DND-41 (cell line): Measurements from ENCODE around the gene SLC24A4.

ENCODE experiments used
- ATAC-seq: fragments of 200-7000 bp; cut with Tn5 transposase; 3 replicates; pipeline ENCODE4 v1.9.1; 2021; ENCODE audit warnings: low read depth; ENCODE audit not compliant: insufficient read depth
- DNase-seq: peaks from one replicate; pipeline ENCODE4 v3.0.0-alpha.2; 2020
- H2AFZ ChIP-seq: 2 replicates; pipeline ENCODE4 v1.6.0; 2012; ENCODE audit warnings: low read depth, low read length
- H3K27ac ChIP-seq: 2 replicates; pipeline ENCODE4 v1.5.1; 2012; ENCODE audit warnings: low read length, inconsistent platforms
- H3K27me3 ChIP-seq: fragments of 200-600 bp; sonication (generic); 2 replicates; pipeline ENCODE4 v1.6.0; 2012; ENCODE audit warnings: low read length, mild to moderate bottlenecking, inconsistent platforms; ENCODE audit not compliant: insufficient read depth, poor library complexity
- H3K36me3 ChIP-seq: 2 replicates; pipeline ENCODE4 v1.5.1; 2012; ENCODE audit warnings: low read length, inconsistent platforms; ENCODE audit not compliant: insufficient read depth
- H3K4me1 ChIP-seq: 2 replicates; pipeline ENCODE4 v1.5.1; 2012; ENCODE audit warnings: mild to moderate bottlenecking, low read length; ENCODE audit not compliant: insufficient read depth
- H3K4me2 ChIP-seq: 2 replicates; pipeline ENCODE4 v1.6.0; 2012; ENCODE audit warnings: mild to moderate bottlenecking, moderate library complexity, low read length, inconsistent platforms; ENCODE audit not compliant: insufficient read depth
- H3K4me3 ChIP-seq, 2 experiments: fragments of 200-600 bp in 1 of 2; shearing (Covaris generic) in 1 of 2; 2 replicates each; pipeline ENCODE4 v1.5.1; 2012 to 2016; ENCODE audit warnings: inconsistent platforms in 2 of 2, low read length in 2 of 2, mild to moderate bottlenecking in 2 of 2, low read depth in 1 of 2, moderate library complexity in 1 of 2
- H3K79me2 ChIP-seq: 2 replicates; pipeline ENCODE4 v1.6.0; 2012; ENCODE audit warnings: low read length, inconsistent platforms; ENCODE audit not compliant: insufficient read depth
- H3K9ac ChIP-seq: 2 replicates; pipeline ENCODE4 v1.6.0; 2012; ENCODE audit warnings: low read depth, mild to moderate bottlenecking, inconsistent platforms, low read length, moderate library complexity
- H3K9me3 ChIP-seq: 2 replicates; pipeline ENCODE4 v1.5.1; 2012; ENCODE audit warnings: low read length, moderate library complexity, mild to moderate bottlenecking, inconsistent platforms; ENCODE audit not compliant: insufficient read depth, severe bottlenecking
- H4K20me1 ChIP-seq: 2 replicates; pipeline ENCODE4 v1.6.0; 2012; ENCODE audit warnings: low read length; ENCODE audit not compliant: insufficient read depth
- EZH2 ChIP-seq: IDR thresholded peaks from 3 replicates; pipeline ENCODE4 v1.6.1; 2012; ENCODE audit warnings: borderline replicate concordance, low read depth, mild to moderate bottlenecking, moderate library complexity, low read length, inconsistent platforms; ENCODE audit not compliant: severe bottlenecking
- TF ChIP-seq, protein P1 (sequence below): IDR thresholded peaks from 2 replicates; pipeline ENCODE4 v1.5.1; 2012; ENCODE audit warnings: borderline replicate concordance, low read length, moderate library complexity, mild to moderate bottlenecking; ENCODE audit not compliant: poor library complexity, severe bottlenecking; ENCODE audit errors: extremely low read depth

Gene SLC24A4

DNA sequence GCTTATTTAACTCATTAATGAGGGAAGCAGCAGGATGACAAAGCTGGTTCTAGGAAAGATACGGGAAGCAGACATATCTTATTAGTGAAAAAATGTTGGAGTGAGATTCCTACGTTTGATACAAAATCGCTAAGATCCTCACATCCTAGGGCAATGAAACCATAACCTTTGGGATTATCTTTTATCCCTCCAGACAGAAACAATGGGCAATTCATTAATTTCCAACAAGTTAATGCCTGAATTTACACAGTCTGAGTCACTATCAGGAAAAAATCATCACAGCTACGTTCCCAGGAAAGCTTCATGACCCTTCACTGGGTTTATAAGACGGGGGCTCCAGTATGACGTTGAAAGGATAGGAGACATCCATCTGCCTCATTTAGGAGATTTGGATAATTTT, 45.0 kb downstream of the SLC24A4 start:
- no peak overlapping the region for H3K27ac ChIP-seq
- no peaks in the 10 kb centered on the region for H3K36me3 ChIP-seq
- H3K79me2 ChIP-seq, result no peaks in the 10 kb centered on the region
- ATAC-seq (no peak), DNase-seq (no peak)
- no peak overlapping the region for H3K4me3 ChIP-seq
- H3K9ac ChIP-seq, result no peak overlapping the region
- no peaks in the 10 kb centered on the region for H3K9me3 ChIP-seq
- no peaks in the 10 kb centered on the region for H3K4me1 ChIP-seq
- H2AFZ ChIP-seq, result no peak overlapping the region
- TF ChIP-seq, protein P1, sequence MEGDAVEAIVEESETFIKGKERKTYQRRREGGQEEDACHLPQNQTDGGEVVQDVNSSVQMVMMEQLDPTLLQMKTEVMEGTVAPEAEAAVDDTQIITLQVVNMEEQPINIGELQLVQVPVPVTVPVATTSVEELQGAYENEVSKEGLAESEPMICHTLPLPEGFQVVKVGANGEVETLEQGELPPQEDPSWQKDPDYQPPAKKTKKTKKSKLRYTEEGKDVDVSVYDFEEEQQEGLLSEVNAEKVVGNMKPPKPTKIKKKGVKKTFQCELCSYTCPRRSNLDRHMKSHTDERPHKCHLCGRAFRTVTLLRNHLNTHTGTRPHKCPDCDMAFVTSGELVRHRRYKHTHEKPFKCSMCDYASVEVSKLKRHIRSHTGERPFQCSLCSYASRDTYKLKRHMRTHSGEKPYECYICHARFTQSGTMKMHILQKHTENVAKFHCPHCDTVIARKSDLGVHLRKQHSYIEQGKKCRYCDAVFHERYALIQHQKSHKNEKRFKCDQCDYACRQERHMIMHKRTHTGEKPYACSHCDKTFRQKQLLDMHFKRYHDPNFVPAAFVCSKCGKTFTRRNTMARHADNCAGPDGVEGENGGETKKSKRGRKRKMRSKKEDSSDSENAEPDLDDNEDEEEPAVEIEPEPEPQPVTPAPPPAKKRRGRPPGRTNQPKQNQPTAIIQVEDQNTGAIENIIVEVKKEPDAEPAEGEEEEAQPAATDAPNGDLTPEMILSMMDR, result no peak
- no peak for TF ChIP-seq EZH2
- no peaks in the 10 kb centered on the region for H3K27me3 ChIP-seq
- no peaks in the 10 kb centered on the region for H4K20me1 ChIP-seq
- H3K4me2 ChIP-seq, result no peak overlapping the region

DNA sequence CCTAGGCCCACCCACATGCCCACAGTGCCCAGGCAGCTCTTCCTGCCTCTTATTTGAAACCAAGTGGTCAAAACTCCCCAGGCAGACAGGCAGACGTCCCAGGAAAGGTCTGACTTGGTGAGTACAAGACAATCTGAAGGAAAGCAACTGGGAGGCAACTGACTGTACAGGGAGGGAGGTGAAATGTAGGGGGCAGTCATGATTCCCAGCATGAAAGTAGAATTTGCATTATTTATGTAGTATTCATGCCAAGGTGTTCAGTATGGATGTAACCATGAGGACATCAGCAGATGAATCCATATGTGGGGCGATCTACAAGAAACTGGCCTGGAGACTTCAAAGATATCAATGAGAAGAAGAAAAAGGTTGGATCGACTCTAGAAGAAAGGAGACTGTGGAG, 46.1 kb downstream of the SLC24A4 start:
- TF ChIP-seq, protein P1, result no peak
- no peak for TF ChIP-seq EZH2
- H3K27ac ChIP-seq, result no peak overlapping the region
- no peaks in the 10 kb centered on the region for H4K20me1 ChIP-seq
- no peak for ATAC-seq
- no peaks in the 10 kb centered on the region for H3K79me2 ChIP-seq
- H3K36me3 ChIP-seq, result no peaks in the 10 kb centered on the region
- H3K4me1 ChIP-seq, result no peaks in the 10 kb centered on the region
- no peak overlapping the region for H2AFZ ChIP-seq
- H3K4me3 ChIP-seq, result no peak overlapping the region
- no peak for DNase-seq
- H3K9ac ChIP-seq, result no peak overlapping the region
- no peaks in the 10 kb centered on the region for H3K27me3 ChIP-seq
- no peaks in the 10 kb centered on the region for H3K9me3 ChIP-seq
- H3K4me2 ChIP-seq, result no peak overlapping the region

DNA sequence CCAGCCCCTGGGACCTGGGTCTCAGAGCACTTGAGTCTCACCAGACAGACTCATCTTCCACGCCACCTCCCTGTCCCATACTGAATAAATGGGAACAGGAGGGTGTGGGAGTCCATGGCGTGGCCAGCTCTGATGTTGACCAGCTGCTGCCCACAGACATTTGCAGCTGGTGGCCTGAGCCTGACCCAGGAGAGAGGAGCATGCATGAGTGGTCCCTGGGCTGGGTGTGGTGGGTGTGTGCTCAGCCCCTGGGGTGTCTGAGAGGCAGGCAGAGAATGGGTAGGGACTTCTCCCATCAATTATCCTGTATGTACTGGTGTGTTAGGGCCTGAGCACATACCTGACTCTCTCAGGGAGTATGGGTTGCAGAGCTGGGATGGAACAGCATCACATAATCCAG, 49.3 kb downstream of the SLC24A4 start:
- no peak for ATAC-seq
- Histone ChIP-seq H3K27me3 (no peaks in the 10 kb centered on the region), H3K4me2 (no peak overlapping the region), H3K9me3 (no peaks in the 10 kb centered on the region), H3K4me1 (no peaks in the 10 kb centered on the region), H3K27ac (no peak overlapping the region), H4K20me1 (no peaks in the 10 kb centered on the region), H3K4me3 (no peak overlapping the region), H2AFZ (no peak overlapping the region), H3K79me2 (no peaks in the 10 kb centered on the region), H3K36me3 (no peaks in the 10 kb centered on the region), H3K9ac (no peak overlapping the region)
- no peak for DNase-seq
- TF ChIP-seq, protein P1, result no peak

- H3K27ac ChIP-seq, result no peak overlapping the region
- no peak overlapping the region for H3K4me3 ChIP-seq
- no peak overlapping the region for H3K9ac ChIP-seq
- DNase-seq (no peak), ATAC-seq (no peak)
- no peaks in the 10 kb centered on the region for H3K9me3 ChIP-seq
- no peaks in the 10 kb centered on the region for H3K36me3 ChIP-seq
- H4K20me1 ChIP-seq, result no peaks in the 10 kb centered on the region
- H3K27me3 ChIP-seq, result no peaks in the 10 kb centered on the region
- H3K79me2 ChIP-seq, result no peaks in the 10 kb centered on the region
- H3K4me1 ChIP-seq, result no peaks in the 10 kb centered on the region
- no peak for TF ChIP-seq EZH2
- TF ChIP-seq, protein P1, result no peak
- H3K4me2 ChIP-seq, result no peak overlapping the region
- no peak overlapping the region for H2AFZ ChIP-seq
Measured at GRCh38 chr14:92373336-92373735, 50.4 kb downstream of the SLC24A4 start.
